Testis (tissue), 2 donors: ENCODE measurements around the gene BLTP1.

Experiments
- POLR2A ChIP-seq: fragments of 450-650 bp; IDR thresholded peaks from one replicate; pipeline ENCODE4 v1.6.1; 2017; ENCODE audit warnings: antibody characterized with exemption, mild to moderate bottlenecking, moderate library complexity
- TF ChIP-seq, protein P1 (sequence below), 3 experiments: fragments of 450-650 bp in 2 of 3; fragments of 200-600 bp in 1 of 3; sonication (generic) in 1 of 3; IDR thresholded peaks; one replicate each; pipeline ENCODE4 v1.5.1; 2016 to 2019; ENCODE audit warnings: antibody characterized with exemption in 3 of 3, mild to moderate bottlenecking in 2 of 3, moderate library complexity in 1 of 3

DNA sequence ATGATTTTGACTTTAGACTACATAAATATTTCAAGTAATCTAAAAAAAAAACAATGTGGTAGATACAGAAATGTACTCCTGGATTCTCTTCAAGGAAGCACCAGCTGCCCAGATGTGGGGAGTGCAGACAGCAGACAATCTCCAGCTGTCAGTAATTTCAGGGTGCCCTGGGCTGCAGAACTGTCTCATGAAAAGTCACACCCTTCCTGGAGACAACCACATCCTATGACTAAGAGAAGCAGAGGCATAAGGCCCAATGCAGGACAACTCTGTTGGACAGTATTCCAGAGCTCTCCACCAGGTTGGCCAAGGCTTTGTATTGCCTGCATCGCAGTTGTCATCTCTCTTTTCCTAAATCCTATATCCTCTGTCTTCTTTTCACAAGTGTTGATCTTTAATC lies 34.4 kb upstream of the BLTP1 start:
- TF ChIP-seq, protein P1, sequence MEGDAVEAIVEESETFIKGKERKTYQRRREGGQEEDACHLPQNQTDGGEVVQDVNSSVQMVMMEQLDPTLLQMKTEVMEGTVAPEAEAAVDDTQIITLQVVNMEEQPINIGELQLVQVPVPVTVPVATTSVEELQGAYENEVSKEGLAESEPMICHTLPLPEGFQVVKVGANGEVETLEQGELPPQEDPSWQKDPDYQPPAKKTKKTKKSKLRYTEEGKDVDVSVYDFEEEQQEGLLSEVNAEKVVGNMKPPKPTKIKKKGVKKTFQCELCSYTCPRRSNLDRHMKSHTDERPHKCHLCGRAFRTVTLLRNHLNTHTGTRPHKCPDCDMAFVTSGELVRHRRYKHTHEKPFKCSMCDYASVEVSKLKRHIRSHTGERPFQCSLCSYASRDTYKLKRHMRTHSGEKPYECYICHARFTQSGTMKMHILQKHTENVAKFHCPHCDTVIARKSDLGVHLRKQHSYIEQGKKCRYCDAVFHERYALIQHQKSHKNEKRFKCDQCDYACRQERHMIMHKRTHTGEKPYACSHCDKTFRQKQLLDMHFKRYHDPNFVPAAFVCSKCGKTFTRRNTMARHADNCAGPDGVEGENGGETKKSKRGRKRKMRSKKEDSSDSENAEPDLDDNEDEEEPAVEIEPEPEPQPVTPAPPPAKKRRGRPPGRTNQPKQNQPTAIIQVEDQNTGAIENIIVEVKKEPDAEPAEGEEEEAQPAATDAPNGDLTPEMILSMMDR (IDR thresholded peaks at IDR 0.05): no peak
- no peak for TF ChIP-seq POLR2A
